CD4-positive, alpha-beta T cell treated with Interleukin-15 for 1 hour (primary cell): ENCODE measurements around the gene FSIP2.
"Not testable (repeated sequence)": the region's sequence is repeated elsewhere in the genome, so short reads cannot be mapped to it uniquely, and the experiment has no call there.

Experiments
- DNase-seq: peaks from one replicate; pipeline ENCODE4 v3.0.0-alpha.2; 2020

The FSIP2 gene

DNA sequence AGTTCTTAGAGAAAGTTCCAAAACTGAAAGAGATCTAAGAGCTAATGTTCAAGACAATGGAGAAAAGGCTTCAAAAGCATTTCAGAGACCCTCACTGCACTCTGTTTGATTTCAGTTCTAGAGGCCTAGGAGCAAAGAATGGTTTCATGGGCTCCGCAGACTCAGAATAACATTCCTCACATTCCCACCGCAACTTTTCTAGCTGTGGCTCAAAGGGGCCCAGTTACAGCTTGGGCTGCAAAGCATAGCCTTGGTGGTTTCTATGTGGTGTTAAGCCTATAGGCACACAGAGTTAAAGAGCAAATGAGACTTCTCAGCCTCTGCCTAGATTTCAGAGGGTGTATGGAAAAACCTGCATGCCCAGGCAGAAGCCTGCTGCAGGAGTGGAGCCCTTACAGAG, 73.0 kb downstream of the FSIP2 start:
- no peak for DNase-seq

DNA sequence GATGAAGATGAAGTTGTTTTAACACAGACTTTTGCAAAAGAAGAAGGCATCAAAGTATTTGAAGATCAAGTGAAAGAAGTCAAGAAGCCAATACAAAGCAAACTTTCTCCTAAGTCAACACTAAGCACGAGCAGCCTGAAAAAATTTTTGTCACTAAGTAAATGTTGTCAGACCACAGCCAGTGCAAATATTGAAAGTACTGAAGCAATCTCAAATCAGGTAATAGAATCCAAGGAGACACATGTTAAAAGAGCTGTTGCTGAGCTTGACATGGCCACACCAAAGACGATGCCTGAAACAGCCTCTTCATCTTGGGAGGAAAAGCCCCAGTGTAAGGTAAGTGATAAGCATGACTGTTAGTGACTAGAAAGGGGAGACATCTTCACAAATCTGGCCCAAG, 75.1 kb downstream of the FSIP2 start:
- no peak for DNase-seq

DNA sequence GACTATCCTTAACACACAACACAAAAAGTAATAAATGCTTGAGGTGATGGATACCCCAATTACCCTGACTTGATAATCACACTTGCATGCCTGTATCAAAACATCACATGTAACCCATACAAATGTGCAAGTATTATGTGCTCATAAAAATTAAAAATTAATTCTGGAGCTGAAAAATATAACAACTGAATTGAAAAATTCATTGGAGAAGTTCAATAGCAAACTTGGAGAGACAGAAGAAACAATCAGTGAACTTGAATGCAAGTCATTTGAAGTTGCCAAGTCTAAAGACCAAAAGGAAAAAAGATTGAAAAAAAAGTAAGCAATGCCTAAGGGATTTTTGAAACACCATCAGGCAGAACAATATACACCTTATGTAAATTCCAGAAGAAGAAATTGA, 79.4 kb downstream of the FSIP2 start:
- DNase-seq: no peak

DNA sequence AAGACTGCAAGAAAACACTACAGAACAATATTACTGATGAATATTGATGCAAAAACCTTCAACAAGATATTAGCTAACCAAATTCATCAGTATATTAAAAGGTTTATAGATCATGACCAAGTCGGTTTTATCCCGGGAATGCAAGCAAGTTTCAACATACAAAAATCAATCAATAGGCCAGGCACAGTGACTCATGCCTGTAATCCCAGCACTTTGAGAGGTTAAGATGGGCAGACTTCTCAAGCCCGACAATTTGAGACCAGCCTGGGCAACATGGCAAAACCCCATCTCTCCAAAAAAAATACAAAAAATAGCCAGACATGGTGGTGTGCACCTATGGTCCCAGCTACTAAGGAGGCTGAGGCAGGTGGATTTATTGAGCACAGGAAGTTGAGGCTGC, 82.9 kb downstream of the FSIP2 start:
- DNase-seq: no peak

DNA sequence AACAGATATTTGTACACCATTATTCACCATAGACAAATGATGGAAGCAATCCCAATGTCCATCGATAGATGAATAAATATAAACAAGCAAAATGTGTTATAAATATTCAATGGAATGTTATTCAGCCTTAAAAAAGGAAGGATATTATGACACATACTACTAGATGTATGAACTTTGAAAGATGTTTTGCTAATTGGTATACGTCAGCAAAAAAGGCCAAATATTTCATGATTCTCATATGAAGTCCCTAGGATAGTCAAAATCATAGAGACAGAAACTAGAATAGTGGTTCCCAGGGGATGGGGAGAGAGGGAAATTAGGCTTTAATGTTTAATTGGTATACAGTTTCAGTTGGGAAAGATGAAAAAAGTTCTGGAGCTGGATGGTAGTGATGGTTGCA, 85.2 kb downstream of the FSIP2 start:
- DNase-seq: no peak

DNA sequence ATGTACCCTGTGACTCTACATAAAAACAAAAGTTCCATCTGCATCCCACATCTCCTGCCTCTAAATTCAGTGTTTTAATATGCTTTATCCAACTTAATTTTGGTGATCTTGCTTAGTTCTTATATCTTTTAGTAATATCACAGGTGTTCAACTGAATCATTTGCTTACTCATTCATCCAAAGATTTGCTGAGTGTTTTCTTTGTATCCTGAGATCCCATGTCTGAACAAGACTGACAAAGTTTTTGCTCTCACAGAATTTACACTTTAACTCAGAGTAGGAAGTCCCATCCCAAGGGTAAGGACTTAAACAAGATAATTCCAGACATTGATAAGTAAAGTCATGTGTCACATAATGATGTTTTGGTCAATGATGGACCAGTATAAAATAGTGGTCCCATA, 87.0 kb downstream of the FSIP2 start:
- no peak for DNase-seq

DNA sequence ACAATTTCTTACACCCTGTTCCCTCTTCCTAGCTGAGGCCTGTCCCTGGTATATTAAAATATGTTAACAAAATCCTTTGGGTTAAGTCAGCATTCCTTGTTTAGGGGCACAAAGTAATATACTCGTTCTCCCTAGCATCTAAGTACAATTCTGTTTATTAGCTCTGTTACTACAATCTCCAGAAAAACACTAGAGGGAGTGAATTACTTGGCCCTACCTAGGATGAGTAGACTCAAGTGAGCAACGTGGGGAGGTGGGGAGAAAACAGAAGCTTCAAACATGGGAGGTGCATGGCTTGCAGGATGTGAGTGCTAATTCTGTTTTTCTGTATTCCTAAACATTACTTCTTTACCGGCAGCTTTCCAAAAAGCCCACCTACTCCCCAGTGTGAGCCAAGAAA, 89.7 kb downstream of the FSIP2 start:
- no peak for DNase-seq

DNA sequence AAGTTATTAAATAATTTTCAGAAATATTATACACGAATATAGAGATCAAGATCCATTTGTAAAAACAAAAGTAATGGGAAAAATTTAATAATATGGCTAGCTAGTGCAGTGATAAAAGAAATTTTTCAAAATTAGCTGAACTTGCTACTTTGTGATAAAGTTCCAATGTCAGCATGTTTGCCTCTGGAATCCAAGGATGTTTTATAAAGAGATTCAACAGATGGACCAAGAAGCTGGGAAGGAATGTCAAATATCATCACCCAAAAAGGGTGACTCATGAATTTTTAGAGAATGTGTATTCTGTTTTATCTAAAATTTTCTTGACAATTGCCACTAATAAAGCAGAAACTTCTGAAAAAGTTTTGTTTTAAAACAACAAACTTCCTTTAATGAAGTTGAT, 95.3 kb downstream of the FSIP2 start:
- DNase-seq: no peak

DNA sequence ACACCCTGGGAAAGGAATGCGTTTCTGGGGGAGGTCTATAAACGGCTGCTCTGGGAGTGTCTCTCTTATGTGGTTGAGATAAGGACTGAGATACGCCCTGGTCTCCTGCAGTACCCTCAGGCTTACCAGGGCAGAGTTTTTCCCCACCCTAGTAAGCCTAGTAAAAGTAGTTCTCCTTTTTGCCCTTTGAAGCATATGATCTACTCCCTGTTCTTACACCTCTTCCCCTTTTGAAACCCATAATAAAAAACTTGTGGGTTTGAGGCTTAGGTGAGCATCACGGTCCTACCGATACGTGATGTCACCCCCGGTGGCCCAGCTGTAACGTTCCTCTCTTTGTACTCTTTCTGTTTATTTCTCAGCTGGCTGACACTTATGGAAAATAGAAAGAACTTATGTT, 97.4 kb downstream of the FSIP2 start:
- no peak for DNase-seq

DNA sequence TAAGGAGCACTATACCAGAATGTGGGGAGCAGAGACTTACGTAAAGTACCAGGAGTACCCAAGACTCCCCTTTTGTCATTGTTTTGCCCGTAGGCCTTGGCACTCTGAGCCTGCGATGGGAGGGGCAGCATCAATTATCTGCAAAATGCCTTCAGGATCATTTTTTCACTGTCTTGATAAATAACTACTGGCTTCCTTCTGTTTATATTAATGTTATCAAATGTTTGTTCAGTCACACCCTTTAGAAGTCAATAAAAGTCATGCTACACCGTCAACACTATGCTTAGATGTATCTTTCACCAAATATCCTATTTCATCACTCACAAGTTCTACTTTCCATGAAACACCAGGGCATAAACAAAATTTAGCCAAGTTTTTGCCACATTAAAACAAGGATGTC, 116.3 kb downstream of the FSIP2 start:
- no peak for DNase-seq

DNA sequence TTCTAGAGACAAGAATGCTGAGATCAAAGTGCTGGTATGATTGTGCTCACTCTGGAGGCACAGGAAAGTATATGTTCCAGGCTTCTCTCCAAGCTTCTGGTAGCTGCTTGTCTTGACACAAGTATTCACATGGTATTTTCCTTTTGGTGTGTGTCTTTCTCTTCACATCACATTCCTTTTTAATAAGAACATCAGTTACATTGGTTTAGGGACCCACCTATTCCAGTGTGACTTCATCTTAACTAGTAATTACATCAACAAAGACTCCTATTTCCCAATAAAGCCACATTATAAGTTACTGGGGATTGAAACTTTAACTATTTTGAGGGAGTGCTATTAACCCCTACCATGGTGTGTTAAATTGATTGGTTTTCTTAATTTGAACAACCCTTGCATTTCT, 119.1 kb downstream of the FSIP2 start:
- no peak for DNase-seq

DNA sequence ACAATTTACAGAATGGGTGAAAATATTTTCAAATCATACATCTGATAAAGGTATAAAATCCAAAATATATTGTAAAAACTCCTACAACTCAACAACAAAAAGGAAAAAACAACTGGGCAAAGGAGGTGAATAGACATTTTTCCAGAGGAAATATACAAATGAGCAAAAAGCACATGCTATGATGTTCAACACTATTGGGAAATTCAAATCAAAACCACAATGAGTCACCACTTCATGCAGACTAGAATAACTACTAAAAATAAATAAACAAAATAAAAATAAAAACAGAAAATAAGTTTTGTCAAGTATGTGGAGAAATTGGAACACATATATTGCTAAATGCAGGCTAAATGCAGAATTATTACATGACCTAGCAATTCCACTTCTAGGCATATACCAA, 120.9 kb downstream of the FSIP2 start:
- no peak for DNase-seq

DNA sequence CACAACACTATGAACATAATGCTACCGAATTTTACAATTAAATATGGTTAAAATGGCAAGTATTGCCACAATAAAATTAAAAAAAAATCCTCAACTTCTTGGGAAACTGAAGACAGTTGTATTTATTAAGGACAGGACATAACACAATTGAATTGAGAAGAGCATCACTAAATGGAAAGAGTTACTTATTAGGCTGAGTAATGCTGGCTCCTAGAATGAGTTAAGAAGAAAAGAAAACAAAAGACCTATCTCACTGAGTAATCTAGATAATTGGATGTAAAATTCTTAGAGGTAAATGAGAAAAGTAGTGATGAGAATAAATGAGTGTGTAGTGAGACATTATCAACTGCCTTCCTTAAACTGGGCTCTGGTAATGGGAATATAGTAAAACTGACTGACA, 121.7 kb downstream of the FSIP2 start:
- no peak for DNase-seq

DNA sequence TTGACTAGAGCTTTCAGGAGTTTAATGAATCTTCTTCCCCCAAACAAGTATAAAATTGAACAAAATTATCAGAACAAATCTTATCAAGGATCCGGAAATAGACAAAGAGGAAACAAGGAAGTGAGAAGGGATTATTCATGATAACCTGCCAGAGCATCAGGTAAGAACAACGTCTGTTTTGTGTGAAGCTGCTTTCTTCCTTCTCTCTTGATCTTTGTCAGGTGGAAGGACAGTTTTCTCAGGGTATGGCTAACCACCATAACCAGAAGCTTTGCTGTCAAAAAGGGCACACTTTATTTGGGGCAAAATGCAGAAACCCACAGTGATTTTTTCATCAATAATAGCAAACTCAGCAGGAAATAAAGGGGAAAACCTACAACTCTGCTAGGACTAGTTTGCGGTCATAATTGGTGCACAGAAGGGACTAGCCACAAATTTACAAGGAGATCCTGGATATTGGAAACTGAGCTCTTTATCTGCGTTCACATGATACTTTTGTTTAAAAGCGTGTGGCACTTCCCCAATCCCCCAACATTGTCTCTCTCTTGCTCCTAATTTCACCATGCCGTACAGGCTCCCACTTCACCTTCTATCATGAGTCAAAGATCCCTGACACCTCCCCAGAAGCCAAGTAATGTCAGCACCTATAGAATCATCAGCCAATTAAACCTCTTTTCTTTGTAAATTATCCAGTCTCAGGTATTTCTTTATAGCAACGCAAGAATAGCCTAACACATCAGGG, 124.2 kb downstream of the FSIP2 start:
- no peak for DNase-seq

DNA sequence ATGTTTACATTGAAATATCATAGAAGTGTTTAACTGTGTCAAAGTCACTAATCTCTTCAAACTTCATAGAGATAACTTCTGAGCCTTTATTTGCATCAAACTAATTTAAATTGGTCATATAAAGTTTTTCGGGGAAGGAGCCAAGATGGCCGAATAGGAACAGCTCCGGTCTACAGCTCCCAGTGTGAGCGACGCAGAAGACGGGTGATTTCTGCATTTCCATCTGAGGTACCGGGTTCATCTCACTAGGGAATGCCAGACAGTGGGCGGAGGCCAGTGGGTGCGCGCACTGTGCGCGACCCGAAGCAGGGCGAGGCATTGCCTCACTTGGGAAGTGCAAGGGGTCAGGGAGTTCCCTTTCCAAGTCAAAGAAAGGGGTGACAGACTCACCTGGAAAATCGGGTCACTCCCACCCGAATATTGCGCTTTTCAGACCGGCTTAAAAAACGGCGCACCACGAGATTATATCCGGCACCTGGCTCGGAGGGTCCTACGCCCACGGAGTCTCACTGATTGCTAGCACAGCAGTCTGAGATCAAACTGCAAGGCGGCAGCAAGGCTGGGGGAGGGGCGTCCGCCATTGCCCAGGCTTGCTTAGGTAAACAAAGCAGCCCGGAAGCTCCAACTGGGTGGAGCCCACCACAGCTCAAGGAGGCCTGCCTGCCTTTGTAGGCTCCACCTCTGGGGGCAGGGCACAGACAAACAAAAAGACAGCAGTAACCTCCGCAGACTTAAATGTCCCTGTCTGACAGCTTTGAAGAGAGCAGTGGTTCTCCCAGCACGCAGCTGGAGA, 126.1 kb downstream of the FSIP2 start:
- not testable (repeated sequence) for DNase-seq

DNA sequence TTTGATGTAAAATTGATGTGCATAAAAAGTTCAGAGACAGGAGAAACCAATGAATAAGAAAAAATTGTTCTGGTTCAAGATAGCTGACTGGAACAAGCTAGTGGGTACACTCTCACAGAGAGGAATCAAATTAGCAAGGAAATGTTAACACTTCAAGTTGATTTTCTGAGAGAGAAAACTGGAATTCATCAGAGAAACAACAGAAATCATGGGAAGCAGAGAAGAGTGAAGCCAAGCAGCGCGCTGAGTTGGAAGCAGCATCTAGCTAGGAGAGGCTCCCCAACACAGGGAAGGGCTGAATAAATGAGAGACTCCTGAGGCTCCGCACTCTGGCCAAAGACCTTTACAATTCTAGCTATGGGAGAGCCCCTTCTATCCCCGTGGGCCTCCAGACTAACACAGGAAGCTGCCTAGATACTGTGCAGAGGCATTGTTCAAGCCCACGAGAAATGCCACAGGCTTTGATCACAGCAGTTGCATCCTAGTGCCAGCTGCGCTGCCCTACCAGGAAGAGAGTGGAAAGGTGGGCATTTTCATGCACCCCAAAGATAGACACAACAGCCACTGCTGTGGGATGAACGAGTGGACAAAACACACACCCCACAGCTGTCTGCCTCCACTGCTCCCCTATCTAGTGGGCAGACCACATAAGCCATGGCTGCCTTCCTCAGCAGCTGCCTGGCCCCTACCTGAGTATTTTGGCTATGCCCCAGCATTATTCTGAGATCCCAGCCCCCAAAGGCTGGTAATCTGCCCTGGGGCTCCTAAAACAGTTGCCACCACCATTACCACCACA, 136.7 kb downstream of the FSIP2 start:
- DNase-seq: no peak

DNA sequence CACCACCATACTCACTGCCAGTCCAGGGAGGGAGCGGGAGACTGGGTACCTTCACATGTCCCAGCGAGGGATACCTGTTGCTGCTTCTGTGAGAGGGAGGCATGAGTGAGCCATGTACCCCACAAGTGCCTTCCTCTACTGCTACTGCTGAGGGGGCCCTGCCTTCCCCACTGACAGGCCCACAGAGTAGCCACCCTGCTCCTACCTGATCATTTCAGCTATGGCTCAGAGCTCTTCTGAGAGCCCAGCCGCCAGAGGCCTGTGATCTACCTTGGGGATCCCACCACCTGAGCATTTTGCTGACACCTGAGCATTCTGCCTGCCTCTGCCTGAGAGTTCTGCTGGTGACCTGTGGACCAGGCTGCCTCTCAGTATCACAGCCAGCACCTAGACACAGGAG, 137.6 kb downstream of the FSIP2 start:
- DNase-seq: no peak

DNA sequence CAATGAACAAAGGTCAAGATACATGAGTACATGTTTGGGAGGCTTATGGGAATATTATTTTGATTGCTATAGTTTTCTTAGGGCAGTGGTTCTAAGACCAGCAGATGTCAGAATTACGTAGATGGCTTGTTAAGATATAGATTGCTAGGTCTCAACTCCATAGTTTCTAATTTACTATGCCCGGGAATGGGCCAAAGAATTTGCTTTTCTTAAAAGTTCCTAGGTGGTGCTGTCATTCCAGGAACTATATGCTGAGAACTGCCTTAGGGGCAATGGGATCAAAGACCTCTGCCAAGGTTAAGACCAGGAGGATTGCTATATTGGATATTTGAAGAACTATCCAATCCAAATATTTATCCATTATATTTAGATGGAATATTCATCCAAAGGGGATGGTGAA, 141.8 kb downstream of the FSIP2 start:
- DNase-seq: no peak
